ENCODE data around the gene LUC7L.

DNA sequence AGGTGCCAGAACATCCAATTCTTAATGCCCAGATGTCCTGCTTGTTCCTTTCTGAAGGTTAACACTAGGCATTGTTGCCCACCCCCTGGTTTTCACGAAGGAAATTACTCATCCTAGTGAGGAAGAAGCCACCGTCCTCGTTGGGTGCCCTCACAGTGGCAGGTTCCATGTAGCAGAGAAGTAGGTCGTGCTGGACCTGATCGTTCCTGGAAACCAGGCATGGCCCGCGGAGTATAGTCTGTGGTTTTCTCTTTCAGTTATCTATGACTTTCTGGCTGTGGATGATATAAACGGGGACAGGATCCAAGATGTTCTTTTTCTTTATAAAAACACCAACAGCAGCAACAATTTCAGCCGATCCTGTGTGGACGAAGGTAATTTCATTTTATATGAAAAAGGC is 30.0 kb upstream of the LUC7L start:
- TF ChIP-seq, protein P1, sequence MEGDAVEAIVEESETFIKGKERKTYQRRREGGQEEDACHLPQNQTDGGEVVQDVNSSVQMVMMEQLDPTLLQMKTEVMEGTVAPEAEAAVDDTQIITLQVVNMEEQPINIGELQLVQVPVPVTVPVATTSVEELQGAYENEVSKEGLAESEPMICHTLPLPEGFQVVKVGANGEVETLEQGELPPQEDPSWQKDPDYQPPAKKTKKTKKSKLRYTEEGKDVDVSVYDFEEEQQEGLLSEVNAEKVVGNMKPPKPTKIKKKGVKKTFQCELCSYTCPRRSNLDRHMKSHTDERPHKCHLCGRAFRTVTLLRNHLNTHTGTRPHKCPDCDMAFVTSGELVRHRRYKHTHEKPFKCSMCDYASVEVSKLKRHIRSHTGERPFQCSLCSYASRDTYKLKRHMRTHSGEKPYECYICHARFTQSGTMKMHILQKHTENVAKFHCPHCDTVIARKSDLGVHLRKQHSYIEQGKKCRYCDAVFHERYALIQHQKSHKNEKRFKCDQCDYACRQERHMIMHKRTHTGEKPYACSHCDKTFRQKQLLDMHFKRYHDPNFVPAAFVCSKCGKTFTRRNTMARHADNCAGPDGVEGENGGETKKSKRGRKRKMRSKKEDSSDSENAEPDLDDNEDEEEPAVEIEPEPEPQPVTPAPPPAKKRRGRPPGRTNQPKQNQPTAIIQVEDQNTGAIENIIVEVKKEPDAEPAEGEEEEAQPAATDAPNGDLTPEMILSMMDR (IDR thresholded peaks at IDR 0.05) = no peak
- no peak for TF ChIP-seq POLR2A (IDR thresholded peaks at IDR 0.05)

All from uterus (tissue), 2 donors.